Loucy (cell line): ENCODE data around the gene ZNRF3.
A peak's percentile ranks its signal among the peaks of the same experiment; 100 is the strongest.
"Not testable (repeated sequence)": the region's sequence is repeated elsewhere in the genome, so short reads cannot be mapped to it uniquely, and the experiment has no call there.

Experiments
- H2AFZ ChIP-seq: fragments of 200-600 bp; sonication (generic); 2 replicates; pipeline ENCODE4 v1.6.0; 2016; ENCODE audit warnings: antibody characterized with exemption, mild to moderate bottlenecking, low read length, moderate library complexity
- H3F3A ChIP-seq: fragments of 200-600 bp; 2 replicates; pipeline ENCODE4 v1.6.0; 2016; ENCODE audit warnings: antibody characterized with exemption, low read depth, mild to moderate bottlenecking
- H3K27me3 ChIP-seq: fragments of 200-600 bp; sonication (generic); 2 replicates; pipeline ENCODE4 v1.6.1; 2014; ENCODE audit warnings: low read length, mild to moderate bottlenecking; ENCODE audit not compliant: insufficient read depth, poor library complexity, severe bottlenecking
- H3K36me3 ChIP-seq: fragments of 200-600 bp; sonication (generic); 2 replicates; pipeline ENCODE4 v1.6.1; 2016; ENCODE audit warnings: low read length; ENCODE audit not compliant: insufficient read depth
- H3K4me1 ChIP-seq: fragments of 200-600 bp; sonication (generic); 2 replicates; pipeline ENCODE4 v1.5.1; 2014; ENCODE audit warnings: low read length, mild to moderate bottlenecking; ENCODE audit not compliant: insufficient read depth, poor library complexity, severe bottlenecking
- H3K4me2 ChIP-seq: fragments of 200-600 bp; sonication (generic); 2 replicates; pipeline ENCODE4 v1.6.0; 2014; ENCODE audit warnings: antibody characterized with exemption, low read length, low read depth, mild to moderate bottlenecking; ENCODE audit not compliant: poor library complexity, severe bottlenecking
- H3K4me3 ChIP-seq: fragments of 200-600 bp; sonication (generic); 2 replicates; pipeline ENCODE4 v1.5.1; 2014; ENCODE audit warnings: low read length, mild to moderate bottlenecking, mixed read lengths; ENCODE audit not compliant: poor library complexity, severe bottlenecking
- H3K79me2 ChIP-seq: fragments of 200-600 bp; sonication (generic); 2 replicates; pipeline ENCODE4 v1.6.1; 2014; ENCODE audit warnings: low read length; ENCODE audit not compliant: insufficient read depth
- H3K9ac ChIP-seq: fragments of 200-600 bp; sonication (generic); 2 replicates; pipeline ENCODE4 v1.6.0; 2014; ENCODE audit warnings: mild to moderate bottlenecking, low read depth, low read length, moderate library complexity; ENCODE audit not compliant: poor library complexity, severe bottlenecking
- H3K9me2 ChIP-seq: fragments of 200-600 bp; sonication (generic); replicated peaks from 2 replicates; pipeline ENCODE4 v1.6.1; 2016; ENCODE audit warnings: low read depth, low read length, mixed read lengths
- H3K9me3 ChIP-seq: fragments of 200-600 bp; sonication (generic); 2 replicates; pipeline ENCODE4 v1.6.1; 2014; ENCODE audit warnings: mild to moderate bottlenecking, antibody characterized with exemption, low read length, low read depth; ENCODE audit not compliant: insufficient read depth
- H4K20me1 ChIP-seq: fragments of 200-600 bp; sonication (generic); 2 replicates; pipeline ENCODE4 v1.6.0; 2014; ENCODE audit warnings: antibody characterized with exemption, low read length, mild to moderate bottlenecking; ENCODE audit not compliant: insufficient read depth, poor library complexity, severe bottlenecking
- EZH2phosphoT487 ChIP-seq: fragments of 200-600 bp; IDR thresholded peaks from 2 replicates; pipeline ENCODE4 v1.6.1; 2018; ENCODE audit warnings: antibody characterized with exemption, mild to moderate bottlenecking, moderate library complexity, borderline replicate concordance
- TF ChIP-seq, protein P1 (sequence below): fragments of 200-600 bp; sonication (generic); conservative IDR thresholded peaks from 2 replicates; pipeline ENCODE4 v1.5.1; 2014; ENCODE audit warnings: mild to moderate bottlenecking, antibody characterized with exemption, low read length

Gene ZNRF3

GRCh38 chr22:29003975-29004646 lies 120.7 kb downstream of the ZNRF3 start:
- Histone ChIP-seq H3K27me3 (no peaks in the 10 kb centered on the region), H2AFZ (no peak overlapping the region), H3K36me3 (no peaks in the 10 kb centered on the region), H3K9me2 (no peaks in the 10 kb centered on the region), H3F3A (no peaks in the 10 kb centered on the region), H3K4me2 (peak overlapping the region; percentile 57), H3K4me1 (peaks cover 15% of the 10 kb centered on the region), H3K9me3 (no peaks in the 10 kb centered on the region), H3K4me3 (no peak overlapping the region), H3K79me2 (no peaks in the 10 kb centered on the region), H4K20me1 (no peaks in the 10 kb centered on the region), H3K9ac (no peak overlapping the region)
- TF ChIP-seq, protein P1, sequence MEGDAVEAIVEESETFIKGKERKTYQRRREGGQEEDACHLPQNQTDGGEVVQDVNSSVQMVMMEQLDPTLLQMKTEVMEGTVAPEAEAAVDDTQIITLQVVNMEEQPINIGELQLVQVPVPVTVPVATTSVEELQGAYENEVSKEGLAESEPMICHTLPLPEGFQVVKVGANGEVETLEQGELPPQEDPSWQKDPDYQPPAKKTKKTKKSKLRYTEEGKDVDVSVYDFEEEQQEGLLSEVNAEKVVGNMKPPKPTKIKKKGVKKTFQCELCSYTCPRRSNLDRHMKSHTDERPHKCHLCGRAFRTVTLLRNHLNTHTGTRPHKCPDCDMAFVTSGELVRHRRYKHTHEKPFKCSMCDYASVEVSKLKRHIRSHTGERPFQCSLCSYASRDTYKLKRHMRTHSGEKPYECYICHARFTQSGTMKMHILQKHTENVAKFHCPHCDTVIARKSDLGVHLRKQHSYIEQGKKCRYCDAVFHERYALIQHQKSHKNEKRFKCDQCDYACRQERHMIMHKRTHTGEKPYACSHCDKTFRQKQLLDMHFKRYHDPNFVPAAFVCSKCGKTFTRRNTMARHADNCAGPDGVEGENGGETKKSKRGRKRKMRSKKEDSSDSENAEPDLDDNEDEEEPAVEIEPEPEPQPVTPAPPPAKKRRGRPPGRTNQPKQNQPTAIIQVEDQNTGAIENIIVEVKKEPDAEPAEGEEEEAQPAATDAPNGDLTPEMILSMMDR, result no peak
- no peak for TF ChIP-seq EZH2phosphoT487

DNA sequence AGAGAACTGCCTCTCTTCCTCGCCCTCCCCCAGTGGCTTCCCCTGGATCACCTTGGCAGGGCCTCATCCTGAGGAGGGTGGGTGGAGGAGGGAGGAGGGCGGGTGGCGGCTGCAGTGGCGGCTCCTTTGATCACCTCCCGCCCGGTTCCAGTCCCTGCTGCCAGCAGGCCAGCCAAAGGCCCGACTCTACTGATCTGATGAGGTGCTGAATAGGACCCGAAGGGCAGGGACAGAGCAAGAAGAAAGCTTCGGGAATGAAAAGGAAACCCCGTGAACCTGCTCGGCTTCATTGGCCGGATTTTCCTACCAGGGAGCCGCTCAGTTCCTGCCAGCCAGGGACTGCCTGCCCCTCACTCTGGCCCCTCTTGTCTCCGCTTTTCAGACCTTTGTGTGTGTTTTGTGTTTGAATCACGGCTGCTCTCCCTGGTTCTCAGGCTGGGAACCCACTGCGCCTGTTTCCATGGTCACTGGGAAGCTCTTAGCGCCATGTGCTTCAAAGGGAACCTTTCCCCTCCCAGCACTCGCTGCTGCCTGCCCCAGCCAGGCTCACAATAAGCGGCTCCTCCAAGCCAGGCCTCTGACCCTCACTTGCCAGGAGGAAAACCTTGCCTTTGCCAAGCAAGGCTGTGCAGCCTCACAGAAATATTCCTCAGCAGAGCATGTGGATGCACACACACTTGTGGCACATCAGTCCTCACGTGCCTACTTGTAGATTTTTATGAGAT lies 121.4 kb downstream of the ZNRF3 start:
- H3K4me3 ChIP-seq, result no peak overlapping the region
- H3K9me2 ChIP-seq, result no peaks in the 10 kb centered on the region
- H3K36me3 ChIP-seq, result no peaks in the 10 kb centered on the region
- H2AFZ ChIP-seq, result no peak overlapping the region
- no peaks in the 10 kb centered on the region for H4K20me1 ChIP-seq
- peaks cover 15% of the 10 kb centered on the region for H3K4me1 ChIP-seq
- no peak overlapping the region for H3K9ac ChIP-seq
- H3F3A ChIP-seq, result no peaks in the 10 kb centered on the region
- TF ChIP-seq, protein P1, result no peak
- TF ChIP-seq EZH2phosphoT487, result no peak
- H3K79me2 ChIP-seq, result no peaks in the 10 kb centered on the region
- H3K4me2 ChIP-seq, result peak overlapping the region; percentile 57
- H3K27me3 ChIP-seq, result no peaks in the 10 kb centered on the region
- no peaks in the 10 kb centered on the region for H3K9me3 ChIP-seq

- H2AFZ ChIP-seq, H3K4me3 ChIP-seq, H3K4me2 ChIP-seq, H3K9ac ChIP-seq, H3K27me3 ChIP-seq, H4K20me1 ChIP-seq, H3F3A ChIP-seq, H3K9me2 ChIP-seq, H3K9me3 ChIP-seq, H3K79me2 ChIP-seq, H3K36me3 ChIP-seq: not testable (repeated sequence)
- H3K4me1 ChIP-seq, result peaks cover 15% of the 10 kb centered on the region
Measured at GRCh38 chr22:29005754-29006153, 122.4 kb downstream of the ZNRF3 start.

- Histone ChIP-seq H4K20me1 (no peaks in the 10 kb centered on the region), H3K9ac (no peak overlapping the region), H2AFZ (no peak overlapping the region), H3K9me2 (no peaks in the 10 kb centered on the region), H3K27me3 (no peaks in the 10 kb centered on the region), H3K4me1 (peaks cover 15% of the 10 kb centered on the region), H3F3A (no peaks in the 10 kb centered on the region), H3K79me2 (no peaks in the 10 kb centered on the region), H3K4me3 (no peak overlapping the region), H3K36me3 (no peaks in the 10 kb centered on the region), H3K4me2 (no peak overlapping the region), H3K9me3 (no peaks in the 10 kb centered on the region)
- TF ChIP-seq, protein P1, result no peak
Measured at GRCh38 chr22:29006346-29006745, 123.0 kb downstream of the ZNRF3 start.
